OCI-M2 (cell line): ENCODE measurements around the gene TAGLN2.

ENCODE experiments used
- DNase-seq: peaks from one replicate; lab custom pipeline; 2025; ENCODE audit not compliant: unreplicated experiment; lab: John Stamatoyannopoulos, UW

TAGLN2 gene

DNA sequence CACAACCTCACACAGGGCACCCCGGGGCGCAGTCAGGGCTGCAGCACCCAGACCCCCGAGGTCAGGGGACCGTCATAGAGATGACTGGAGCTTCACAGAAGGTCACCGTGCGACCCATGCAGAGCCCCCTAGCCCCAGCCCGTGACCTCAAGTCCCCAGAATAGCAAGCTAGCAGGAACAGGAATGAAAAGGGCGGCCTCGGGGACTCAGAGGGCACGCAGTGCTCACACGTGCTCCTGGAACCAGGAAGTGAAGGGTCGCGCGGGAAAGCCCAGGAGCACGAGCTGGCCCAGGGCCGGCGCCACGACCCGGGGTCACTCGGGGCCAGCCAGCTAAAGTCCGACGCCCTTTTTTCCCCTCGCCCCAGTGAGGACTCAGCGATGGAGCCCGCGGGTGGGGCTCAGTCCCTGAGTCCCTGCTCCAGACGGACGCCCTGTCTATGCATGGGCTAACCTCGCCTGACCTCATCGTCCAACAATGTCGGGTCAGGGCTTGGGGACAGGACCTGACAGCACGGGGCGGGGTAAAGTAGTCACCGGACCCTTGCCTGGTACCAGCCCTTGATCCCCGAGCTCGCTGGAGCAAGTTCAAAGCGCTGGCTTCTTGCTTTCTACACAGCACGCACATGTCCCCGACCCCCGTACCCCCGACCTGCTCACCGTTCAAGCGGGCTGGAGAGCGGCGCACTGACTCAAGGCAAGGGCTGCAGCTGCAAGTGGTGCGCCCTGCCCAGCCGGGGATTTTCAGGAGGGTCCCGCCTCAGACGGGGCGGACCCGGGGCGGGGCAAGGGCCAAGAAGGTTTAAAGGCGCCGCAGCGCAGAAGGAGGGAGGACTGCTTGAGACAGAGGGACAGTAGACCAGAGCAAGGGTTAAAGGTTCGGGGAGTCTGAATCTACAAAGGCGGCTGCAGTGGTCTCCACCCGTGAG, at the start of gene TAGLN2:
Gene TAGLN2, minus strand, starts transcription at position 717 of the 928 bp plus-strand sequence. CDS start 4,998 bp downstream, outside the sequence.
- no peak for DNase-seq

DNA sequence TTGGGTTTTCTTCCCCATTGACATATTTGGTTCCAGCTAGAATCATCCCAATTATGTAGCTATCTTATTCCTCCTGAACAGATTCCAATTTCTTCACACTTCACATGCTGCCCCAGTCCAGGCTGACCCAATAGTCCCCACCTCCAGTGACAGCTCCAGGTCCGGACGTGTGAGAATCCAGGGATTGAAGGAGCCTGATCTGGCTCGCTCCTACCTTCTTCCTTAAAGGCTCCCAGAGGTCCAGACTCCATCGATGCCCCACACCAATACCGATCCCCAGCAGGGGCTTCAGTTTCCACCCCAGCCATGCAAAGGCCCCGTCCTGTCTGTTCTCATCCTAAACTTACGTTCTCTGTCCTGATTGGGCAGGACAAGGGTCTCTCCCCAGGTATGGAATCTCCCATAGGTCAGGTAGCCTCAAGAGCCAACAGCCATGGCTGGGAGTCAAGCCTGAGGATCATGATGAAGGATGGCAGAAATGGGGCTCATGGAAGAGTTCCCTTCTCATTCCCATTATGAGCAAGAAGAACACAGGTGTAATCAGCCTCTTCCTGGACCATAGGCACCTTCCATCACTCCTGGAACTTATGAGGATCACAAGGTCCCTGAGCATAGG, 49.2 kb upstream of the TAGLN2 start:
- DNase-seq, result no peak

DNA sequence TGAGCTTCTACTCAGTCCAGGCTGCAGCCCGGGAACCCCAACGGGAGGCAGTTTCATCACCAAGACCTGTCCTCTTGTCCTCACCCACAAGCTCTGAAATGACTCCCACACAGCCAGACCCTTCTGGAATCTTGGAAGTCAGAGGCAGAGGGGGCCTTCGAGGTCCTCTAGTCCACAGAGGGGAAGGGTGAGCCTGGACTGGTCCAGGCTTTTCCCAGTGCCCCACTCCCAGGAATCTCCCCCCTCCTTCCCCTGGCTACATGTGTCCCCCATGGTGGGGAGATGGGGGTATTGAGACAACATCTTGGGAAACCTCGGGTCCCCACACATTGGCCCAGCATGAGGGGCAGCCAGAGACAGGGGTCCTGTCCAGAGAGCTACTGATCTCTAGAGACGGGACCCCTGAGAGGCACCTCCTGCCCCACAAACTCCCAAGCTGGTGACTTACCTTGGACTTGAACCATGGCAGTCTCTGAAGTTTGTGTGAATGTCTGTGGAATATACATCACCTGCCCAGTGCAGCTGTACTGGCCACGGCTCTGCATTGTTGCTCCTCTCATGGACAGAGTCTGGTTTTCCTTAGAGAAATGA, 48.1 kb upstream of the TAGLN2 start:
- no peak for DNase-seq

DNA sequence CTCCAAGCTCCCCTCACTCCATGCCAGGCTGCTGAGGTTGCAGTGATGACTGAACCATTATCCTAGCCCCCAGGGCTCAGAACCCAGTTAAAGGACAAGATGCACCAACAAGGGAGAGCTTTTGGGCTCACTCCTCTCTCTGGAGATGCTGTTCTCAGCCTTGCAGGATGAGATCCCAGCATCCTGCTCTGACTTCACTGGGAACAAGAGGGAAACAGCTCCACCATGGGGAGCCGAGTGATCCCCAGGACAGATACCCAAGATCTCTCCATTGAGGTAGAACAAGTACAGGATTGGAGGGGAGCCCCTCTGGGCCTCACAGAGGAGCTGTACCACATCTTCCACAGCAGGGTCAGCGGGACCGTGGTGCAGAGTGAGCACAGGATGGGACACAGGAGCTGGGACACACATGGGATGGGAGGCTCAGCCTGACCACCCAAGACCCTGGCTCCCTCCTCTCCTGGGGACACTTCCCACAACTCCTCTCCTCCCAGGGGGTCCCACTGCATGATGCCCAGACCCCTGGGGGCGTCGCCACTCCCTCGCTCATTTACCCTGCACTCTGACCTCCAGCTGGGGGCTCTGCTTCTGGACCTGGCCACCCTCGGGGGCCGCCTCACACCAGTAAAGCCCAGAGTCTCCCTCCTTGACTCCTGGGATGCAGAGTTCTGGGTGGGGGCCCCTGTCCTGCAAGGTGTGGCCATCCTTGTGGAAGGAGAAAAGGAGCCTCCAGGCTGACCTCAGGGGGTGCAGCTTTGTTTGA, 47.3 kb upstream of the TAGLN2 start:
- DNase-seq, result no peak

DNA sequence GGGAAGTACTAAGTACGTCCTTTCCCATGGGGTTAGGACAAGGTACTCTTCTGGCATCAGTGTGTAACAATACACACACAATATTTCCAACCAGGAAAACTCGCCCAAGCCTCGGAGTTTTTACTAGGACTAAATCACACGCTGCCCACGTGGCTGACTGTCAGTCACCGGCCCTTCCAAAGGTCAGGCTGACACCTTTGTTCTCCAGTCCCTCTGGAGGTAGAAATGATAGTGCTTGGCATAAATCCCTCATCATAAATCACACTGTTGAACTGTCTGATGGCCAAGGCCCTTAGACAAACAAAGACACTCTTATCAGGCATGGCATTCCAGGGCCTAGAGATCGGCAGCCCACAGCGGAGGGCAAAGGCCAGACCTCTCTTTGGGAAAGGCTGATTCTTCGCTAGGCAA, 45.6 kb upstream of the TAGLN2 start:
- no peak for DNase-seq

DNA sequence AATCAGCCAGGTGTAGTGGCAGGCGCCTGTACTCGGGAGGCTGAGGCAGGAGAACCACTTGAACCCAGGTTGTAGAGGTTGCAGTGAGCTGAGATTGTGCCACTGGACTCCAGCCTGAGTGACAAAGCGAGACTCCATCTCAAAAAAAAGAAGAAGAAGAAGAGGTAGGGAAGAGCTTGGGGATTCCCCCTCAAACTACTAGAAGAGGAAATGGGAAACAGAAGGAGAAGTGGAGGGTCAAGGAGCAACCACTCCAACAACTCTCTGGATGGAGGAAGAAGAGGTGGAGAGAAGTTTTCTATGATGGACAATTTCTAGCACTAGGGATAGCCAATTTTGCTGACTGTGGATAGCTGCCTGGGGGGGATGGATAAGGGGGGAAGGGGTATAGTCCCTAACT, 43.6 kb upstream of the TAGLN2 start:
- no peak for DNase-seq

DNA sequence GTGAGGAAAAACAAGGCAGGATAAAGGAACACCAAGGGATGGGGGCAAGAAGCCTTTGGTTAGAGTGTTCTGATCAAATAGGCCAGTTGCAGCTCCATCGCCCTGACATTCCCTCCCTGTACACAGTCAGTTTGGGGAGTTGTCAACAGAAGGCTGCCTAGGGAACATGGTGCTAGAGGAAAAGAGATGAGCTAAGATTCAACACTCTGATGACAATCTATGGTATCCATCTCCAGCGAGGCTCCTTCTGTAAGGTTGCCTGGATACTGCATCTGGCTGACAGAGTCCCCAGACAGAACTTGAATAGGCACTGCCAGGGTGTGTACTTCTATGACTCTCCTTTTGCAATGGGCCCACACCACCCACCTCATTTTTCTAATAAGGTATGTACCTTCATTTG, 40.0 kb upstream of the TAGLN2 start:
- DNase-seq, result no peak

DNA sequence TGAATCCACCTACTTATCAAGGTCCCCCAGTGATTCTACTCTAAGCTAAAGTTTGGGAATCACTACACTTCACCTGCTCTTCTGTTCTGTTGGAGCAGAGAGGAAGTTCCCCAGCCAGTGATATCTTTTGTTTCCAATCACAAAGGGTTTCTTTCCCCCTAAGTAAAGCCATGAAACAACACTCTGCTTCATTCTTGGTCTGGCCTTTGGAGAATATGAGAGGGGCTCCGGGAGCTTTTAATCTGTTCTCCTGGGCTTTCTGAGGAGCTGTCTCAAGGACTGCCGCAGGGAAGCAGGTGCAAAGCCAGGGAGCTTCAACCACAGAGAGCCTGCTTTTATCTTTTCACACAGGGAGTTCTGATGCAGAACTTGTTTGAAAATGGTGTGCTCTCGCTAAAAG, 38.8 kb upstream of the TAGLN2 start:
- no peak for DNase-seq

DNA sequence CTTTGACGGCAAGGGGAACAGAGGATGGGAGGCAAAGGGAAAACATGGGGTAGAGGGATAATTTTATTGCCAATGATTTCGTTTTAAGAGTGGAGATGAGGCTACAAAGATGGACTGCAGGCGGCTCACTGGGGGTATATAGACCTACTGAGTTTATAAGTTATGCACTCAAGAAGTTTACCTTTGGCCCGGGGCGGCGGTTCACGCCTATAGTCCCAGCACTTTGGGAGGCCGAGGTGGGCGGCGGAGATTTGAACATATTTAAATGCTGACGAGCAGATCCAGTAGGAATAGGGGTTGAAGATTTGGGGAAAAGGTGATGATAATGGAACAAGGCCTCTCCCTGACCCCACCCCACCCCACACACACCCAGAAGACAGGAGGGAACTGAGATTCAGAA, 36.9 kb upstream of the TAGLN2 start:
- no peak for DNase-seq

DNA sequence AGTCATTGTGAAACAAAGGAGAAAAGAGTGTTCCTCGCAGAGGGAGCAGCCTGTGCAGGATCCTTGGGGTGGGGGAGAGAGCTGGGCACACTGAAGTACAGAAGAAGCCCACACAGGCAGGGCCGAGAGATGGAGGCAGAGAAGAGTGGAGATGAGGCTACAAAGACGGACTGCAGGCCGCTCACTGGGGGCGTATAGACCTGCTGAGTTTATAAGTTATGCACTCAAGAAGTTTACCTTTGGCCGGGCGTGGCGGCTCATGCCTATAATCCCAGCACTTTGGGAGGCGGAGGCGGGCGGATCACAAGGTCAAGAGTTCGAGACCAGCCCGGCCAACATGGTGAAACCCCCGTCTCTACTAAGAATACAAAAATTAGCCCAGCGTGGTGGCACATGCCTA, 36.3 kb upstream of the TAGLN2 start:
- DNase-seq, result no peak

DNA sequence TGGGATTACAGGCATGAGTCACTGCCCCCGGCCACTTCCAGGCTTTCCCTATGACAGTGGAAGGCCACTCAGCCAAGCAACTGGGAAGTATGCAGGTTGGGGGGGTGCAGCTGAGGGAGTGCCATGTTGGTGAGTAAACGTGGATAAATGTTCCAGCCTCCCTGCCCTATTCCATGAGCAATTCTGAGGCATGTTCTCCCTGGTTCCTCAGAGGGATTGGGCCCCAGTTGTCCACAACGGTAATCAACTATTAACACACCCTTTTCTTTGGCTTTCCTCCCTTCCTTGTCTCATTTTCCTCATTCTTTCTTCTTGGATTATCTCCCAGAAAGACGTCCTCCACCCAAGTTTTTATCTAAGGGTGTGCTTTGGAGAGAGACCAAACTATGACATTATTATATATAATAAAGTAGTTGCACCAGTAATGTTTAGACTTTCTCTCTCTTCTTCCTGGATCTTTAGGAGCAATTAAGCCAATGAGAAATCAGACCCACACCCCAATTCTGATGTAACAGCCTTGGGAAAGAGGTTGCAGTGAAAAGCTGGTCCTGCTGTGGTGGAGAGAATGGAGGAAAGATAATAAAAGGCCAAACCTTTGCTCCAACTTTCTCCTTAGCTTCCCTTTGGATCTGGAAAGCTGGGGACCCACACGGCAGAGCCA, 35.5 kb upstream of the TAGLN2 start:
- no peak for DNase-seq

DNA sequence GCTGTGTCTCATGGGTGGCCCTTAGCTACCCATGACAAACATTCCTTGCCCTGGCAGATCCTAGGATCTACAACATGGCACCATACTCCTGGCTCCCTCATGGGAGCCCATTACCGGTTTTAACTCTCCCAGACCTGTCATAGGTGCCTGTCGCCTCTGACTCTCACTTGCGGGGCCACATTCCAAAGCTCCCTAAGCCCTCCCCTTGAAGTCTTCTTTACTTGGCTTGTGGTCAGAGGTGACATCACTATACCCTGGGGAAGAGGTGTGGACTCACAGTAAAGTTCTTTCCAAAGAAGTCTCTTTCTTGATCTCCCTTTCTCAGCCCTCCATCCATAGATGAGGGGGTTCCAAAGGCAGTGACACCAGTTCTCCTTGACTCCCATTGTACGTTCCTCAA, 34.1 kb upstream of the TAGLN2 start:
- DNase-seq, result no peak

DNA sequence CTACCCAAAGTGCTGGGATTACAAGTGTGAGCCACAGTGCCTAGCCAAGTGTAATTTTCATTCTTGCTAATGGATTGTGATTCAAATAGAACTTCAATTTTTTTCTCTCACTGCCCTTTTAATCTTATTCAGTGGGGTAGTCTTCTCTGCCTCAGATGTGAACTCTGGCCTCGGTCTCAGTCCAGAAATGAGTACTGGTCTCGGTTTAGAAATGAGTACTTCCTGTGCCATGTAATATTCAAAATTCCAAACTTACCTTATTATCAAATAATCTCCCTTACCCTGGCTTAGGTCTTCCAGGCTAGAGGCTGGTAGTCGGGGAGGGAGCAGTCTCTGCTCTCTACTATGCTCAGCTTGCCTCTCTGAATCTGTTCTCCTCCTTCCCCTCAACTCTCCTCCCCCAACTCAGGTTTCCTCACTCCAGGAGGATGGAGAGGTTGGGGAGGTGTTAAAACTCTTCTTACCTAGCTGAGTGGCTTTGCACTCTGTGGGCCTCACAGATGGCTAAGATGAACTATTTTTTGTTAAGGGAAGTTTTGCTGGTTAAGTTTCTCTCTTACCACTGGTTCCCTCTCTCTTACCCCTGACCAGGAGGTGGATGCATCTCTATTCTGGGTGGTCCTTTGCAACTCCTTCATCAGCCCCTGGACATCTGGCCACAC, 33.5 kb upstream of the TAGLN2 start:
- DNase-seq, result no peak

DNA sequence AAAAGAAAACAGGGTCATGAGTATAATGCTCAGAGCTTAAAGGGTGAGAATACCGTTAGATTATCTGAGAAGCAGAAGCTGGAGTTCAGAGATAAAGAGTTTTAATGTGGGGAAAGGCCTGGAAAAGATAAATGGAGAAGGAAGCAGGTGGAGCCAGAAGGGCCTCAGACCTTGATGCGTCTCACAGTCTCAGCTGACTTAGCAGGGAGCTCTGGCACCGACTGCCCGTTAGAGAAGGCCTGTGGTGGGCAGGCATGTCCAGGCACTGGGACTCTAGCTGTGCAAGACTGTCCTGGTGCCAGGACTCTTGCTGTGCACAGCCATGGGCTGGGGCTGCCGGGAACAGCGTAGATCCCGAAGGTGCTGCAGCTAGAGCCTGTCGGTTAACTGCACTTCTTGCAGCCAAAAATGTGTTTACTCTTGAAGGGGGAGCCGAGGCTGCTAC, 32.5 kb upstream of the TAGLN2 start:
- DNase-seq, result no peak

DNA sequence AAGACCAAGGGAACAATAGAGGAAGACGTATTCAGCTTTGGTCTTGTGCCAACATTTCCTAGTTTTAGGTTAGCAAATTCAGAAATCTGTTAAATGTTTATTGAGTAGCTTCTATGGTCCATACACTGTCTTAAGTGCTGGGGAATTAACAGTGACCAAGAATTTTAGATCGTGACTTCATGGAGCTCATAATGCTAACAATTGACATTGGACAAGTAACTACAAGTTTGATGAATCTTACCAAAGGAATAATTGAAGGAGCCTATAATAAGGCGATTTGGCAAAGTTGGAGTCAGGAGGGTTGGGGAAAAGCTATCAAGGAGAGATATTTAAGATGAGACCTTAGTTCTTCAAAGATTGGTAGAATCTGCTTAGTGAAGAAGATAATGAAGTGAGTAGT, 30.1 kb upstream of the TAGLN2 start:
- no peak for DNase-seq

DNA sequence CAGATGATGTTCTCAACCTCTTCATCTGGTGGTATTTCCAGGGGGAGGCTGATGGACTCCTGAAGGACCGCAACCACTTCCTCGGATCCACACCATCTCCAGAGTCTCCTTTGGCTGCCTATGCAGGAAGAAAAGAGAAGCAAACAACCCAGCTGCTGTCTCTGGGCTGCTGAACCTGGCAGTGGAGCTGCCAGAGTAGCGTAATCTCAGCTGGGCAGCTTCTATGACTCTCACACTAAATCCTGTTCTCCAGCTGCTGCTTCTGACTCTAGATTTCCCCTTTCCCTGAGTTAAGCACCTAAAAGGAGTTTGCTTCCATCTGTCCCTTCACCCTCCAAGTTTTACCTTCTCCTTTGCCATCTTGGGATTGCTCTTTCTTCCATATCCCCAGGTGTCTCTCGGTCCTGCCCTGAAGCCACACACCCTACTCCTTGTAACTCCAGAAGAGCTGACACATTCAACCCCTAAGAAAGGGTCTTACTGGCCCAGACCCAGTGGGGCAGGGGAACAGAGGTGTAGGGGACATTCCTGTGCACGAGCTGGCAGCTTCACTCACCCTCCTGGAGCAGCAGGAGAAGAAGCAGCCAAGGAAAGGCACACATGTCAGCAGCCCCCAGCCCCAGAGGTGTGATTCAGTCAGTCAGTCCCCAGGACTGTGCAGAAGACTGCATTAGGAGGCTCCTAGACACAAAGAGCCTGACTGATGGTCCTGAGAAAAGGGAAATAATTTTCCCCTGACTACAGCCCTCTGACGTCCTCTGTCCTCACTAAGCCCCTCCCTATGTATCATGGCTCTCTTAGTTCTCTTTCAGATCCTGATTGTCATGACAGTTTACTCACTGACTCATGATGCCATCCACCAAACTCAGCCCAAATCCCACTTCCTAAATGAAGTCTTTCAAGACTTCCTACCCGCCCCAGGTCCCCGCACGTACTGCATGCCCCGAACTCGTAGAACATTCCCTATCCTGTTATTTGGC, 28.5 kb upstream of the TAGLN2 start, which contains the start of gene SLAMF9:
Gene SLAMF9, minus strand, starts transcription at position 702 of the 980 bp plus-strand sequence. Its CDS starts 100 bp downstream, at position 602.
- DNase-seq, result no peak

DNA sequence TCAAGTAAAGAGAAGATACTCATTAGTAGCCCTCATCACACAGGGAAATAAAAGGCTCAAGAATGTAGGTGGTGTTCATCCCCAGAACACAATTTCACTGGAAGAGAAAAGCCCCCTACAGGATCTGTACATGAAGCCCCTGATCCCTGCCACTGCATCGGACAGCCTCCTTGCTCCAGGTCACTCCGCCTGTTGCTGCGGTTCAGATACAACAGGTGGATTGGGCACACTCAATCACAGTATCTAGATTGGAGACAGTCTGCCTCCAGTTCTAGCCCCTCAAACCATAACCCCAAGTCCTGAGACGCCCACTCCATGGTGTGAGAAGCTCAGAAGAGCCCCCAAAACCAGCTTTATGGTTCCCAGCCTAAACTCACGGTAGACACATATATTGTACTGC, 27.6 kb upstream of the TAGLN2 start:
- no peak for DNase-seq

DNA sequence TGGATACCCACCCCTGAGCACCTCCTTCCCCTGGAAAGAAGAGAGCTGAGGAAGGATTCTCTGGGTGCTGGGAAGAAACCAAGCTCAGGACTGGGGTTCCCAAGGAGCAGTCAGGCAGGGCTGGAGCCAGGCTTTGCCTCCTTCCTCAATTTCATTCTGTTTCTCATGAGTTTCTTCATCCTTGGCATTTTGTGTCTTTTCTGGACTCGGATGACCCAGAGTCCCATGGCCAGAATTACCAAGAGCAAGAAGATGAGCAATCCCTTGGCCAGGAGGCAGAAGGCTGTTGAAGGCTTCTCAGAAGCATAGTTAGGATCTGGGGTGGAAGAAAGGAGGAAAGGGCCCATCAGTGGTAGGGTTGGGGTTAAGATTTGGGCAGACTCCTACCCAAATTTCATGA, 26.2 kb upstream of the TAGLN2 start:
- DNase-seq, result no peak

DNA sequence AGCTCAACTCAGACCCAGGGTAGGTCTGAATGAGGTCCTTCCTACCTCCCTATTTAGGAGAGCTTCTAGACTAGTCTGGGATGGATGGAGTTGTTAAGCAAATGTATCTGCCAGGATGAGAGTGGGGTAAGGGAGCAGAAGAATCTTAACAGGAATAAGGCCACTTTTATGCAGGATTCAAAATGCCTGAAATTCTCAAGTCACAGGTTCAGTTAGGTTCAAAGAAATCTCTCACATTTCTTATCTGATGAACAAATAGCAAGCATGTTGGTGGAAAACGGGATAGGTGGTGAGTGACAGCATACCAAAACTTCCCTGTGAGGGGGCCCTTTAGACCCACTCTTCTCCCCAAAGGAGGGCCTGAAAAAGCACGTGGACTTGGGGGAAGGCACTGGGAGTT, 25.7 kb upstream of the TAGLN2 start:
- no peak for DNase-seq
